NCI-H2107 treated with DMSO at 0.1 percent for 48 hours (cell line): Measurements from ENCODE around the gene ERC1.
A peak's percentile ranks its signal among the peaks of the same experiment; 100 is the strongest.

Experiments
- DNase-seq: peaks from one replicate; lab custom pipeline; 2025; ENCODE audit not compliant: unreplicated experiment; lab: John Stamatoyannopoulos, UW

Gene ERC1

GRCh38 chr12:1469070-1469469, 478.0 kb downstream of the ERC1 start:
- peak; percentile 40 for DNase-seq

GRCh38 chr12:1470051-1470450, 479.0 kb downstream of the ERC1 start:
- DNase-seq, result no peak

DNA sequence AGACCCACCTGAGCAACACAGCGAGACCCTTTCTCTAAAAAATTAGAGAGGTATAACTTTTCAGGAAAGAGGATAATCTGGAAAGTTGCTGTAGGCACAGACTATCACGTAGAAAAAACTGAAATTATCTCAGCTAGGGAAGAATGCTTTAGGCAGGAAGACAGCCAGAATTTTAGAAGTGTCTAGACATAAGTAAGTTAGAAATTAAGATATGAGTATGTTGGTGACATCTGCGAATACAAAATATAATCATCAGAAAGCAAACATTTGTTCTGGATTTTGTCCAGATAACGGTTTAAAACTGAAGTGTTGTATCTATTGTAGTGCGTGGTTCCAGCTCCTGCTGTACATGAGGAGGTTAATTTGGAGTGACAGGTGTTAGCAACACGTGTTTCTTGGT, 480.2 kb downstream of the ERC1 start:
- DNase-seq, result no peak

- DNase-seq, result no peak
These were observed 482.4 kb downstream of the ERC1 start for GRCh38 chr12:1473418-1473817.

- peak; percentile 25 for DNase-seq
These were observed 483.1 kb downstream of the ERC1 start for GRCh38 chr12:1474041-1474573.

GRCh38 chr12:1474574-1475153, 483.6 kb downstream of the ERC1 start:
- no peak for DNase-seq

- no peak for DNase-seq
These were observed 488.6 kb downstream of the ERC1 start for GRCh38 chr12:1479645-1480044.

GRCh38 chr12:1481326-1481725, 490.3 kb downstream of the ERC1 start:
- DNase-seq, result no peak

DNA sequence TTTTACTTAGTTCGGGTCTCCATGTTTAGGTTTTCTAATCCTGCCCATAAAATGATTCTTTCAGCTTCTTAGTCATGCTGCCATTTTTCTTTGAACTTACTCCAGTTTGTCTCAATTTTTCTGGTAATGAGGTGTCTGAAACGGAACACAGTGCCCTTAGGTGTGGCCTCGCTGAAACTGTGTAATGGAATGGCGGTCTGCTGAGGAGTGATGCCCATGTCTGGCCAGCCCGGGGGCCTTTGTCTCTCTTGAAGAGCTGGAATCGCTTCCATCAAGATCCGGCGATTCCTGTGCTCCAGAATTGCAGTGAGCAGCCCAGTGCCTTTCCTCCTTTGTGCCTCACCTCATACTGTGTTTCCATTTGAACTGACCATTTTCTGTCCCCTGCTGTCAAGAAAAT, 490.9 kb downstream of the ERC1 start:
- DNase-seq, result no peak

GRCh38 chr12:1488908-1489381, 497.9 kb downstream of the ERC1 start:
- DNase-seq, result no peak

GRCh38 chr12:1491983-1492697, 501.1 kb downstream of the ERC1 start:
- no peak for DNase-seq

DNA sequence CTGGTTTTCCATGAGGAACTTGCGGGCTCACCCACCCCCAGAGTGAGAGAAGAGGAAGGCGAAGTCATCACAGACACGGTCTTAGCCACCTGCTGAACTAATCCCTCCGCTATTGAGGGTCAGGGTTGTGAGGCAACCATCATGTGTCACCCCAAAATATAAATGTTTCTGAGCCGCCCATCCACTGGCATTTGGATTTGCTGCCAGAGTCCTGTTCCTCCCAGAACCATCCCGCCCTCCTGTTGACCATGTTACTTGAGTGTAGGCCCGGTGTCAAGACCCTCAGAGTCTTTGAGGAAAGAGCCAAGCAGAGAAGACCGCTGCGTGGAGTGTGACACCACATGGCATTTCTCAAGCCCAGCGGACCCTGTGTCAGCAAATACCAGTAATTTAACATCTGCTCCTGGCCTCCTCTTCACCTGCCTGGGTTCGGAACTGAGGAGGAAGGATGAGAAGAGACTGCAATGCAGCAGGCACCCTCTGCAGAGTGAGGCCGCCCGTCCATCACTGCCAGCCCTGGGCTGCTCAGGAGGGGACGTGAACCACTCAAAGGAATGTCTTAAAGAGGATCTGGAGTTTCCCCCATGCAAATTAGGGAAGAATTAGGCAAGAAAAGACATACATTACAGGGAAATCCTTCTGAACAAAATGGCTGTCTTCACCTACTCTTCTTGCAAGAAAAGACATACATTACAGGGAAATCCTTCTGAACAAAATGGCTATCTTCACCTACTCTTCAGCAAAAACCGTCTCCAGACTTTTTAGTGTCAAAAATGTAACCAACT, 502.9 kb downstream of the ERC1 start:
- DNase-seq, result no peak

DNA sequence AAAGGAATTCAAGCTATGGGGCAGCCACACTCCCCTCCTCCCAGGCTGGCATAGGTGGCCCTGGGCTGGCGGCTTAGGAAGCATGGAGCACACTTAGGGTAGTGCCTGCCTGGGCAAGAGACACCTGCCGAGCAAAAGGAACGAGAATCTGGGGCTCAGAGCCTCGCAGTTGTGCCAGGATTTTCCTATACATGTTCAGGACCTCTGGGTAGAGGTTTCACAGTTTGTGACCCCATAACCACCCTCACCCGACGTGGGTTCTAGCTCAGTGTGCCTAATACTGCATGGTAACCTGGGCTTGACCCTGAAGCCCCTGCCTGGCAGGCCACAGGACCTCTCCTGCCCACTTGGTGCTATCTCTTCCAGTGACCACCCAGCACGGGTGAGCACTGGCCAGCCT, 503.8 kb downstream of the ERC1 start:
- no peak for DNase-seq

DNA sequence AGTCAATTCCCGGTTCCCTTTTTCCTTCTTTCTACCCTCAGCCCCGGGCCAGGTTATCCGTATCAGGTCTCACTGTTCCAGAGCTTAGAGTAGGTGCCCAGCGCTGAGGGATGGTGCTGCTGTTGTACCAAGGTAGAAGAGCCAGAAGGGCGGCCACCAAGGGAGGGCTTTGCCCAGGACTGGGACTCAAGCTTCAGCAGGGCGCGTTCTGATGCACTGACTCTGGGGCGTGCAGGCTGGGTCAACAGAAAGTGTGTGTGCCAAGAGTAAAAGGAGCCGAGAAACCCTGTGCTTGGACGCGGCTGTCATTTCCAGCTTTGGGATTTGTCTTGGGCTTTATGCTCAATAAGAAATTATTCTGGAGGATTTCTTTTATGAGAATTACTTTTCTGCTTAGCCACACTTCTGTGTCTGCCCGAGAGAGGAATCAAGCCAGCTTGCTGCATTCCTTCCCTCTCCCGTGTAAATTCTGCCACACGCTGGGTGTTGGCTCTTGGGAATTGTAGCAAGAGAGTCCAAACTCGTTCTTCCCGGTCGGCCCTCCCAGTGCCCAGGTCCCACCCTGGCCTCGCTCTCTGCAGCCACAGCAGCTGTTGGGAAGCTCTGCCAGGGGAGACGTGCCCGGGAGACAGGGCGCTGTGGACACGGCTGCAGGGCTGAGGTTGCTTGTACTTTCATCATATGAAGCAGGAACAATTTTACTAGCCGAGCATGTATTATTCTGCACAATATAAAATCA, 505.3 kb downstream of the ERC1 start:
- peak; percentile 13 for DNase-seq

GRCh38 chr12:1497161-1497560, 506.1 kb downstream of the ERC1 start:
- DNase-seq, result no peak

DNA sequence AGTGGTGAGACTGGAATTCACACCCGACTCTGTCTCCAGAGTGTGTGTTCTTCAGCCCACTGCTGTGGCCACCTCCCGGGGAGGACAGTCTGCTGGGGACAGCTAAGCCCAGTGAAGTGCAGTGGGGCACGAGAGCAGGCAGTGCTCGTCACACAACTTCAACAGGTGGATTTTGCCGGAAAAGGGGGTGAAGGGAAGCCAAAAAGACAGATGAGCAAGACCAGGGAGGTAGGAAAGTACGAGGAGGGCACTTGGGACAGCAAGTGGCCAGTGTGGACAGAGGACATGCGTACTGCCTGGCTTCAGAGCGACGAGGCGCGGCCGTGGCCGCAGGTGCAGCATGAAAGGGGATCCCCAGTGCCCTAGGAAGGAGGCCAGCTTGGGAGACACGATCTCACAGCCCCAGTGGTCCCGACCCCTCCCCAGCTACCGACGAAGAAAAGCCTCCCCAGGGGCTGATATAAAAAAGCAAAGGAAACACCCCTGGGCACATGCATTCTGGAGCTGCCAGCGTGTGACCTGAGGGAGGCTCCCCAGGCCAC, 507.2 kb downstream of the ERC1 start:
- no peak for DNase-seq

DNA sequence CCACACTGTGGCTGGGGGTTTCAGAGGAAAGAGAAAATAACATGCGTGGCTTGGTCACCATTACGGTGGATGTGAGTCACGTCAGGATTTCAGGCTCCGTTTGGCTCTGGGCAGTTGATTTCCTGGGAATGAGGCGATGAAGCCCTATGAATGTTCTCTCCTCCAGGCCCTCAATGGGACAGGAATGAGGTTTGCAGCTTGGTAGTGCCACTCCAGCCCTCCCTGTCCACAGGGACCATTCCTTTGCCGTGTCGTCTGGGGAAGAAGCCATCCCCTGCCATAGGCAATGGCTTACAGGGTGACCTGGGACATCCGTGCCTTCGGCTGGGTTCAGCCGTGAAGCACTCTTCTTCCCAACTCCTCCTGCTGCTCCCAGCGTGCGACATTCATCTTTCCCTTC, 508.3 kb downstream of the ERC1 start:
- no peak for DNase-seq

DNA sequence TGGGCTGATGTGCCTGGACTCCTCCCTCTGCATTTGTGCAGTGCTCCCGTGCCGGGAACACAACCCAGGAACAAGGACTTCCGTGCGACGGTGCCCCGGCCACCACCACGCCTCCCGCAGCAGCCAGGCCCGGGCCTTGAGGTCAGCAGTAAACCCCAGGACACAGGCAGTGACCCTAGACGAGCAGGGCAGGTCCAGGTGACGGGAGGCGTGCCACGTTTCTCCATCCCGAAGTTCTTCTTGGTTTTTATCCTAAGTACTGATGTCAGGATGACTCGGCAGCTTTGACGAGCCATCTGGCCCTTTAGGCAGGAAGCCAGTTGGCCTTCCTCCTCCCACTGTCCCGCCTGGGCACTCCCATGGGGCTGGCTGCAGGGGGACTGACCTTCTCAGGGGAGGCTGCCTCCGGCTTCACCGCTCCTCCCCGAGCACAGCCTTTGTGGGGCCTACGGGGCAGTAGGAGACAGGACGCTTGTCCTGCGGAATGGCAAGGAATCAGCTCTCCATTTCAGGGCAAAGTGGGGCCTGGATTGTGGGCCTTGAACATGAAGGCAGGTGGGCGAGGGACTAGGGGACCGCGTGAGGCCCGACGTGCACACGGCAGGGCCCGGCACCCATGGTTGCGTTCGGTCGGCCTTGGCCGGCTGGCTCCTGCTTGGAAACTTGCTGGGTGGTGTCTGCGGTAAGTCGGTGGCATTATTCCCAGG, 509.2 kb downstream of the ERC1 start:
- no peak for DNase-seq

DNA sequence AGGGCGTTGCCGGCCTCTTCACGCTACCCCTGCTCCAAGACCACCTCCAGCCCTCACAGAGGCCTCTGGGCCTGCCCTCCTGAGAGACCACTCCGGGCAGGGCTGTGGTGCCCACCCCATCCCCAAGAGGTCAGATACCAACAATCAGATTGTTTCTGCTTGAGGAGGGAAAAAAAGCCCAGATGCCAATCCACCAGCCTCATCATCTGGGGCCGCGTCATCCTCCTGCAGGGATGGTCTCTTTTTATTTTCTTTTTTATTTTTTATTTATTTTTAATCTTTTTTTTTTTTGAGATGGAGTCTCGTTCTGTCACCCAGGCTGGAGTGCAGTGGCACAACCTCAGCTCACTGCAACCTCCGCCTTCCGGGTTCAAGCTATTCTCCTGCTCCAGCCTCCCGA, 510.0 kb downstream of the ERC1 start:
- DNase-seq, result no peak

DNA sequence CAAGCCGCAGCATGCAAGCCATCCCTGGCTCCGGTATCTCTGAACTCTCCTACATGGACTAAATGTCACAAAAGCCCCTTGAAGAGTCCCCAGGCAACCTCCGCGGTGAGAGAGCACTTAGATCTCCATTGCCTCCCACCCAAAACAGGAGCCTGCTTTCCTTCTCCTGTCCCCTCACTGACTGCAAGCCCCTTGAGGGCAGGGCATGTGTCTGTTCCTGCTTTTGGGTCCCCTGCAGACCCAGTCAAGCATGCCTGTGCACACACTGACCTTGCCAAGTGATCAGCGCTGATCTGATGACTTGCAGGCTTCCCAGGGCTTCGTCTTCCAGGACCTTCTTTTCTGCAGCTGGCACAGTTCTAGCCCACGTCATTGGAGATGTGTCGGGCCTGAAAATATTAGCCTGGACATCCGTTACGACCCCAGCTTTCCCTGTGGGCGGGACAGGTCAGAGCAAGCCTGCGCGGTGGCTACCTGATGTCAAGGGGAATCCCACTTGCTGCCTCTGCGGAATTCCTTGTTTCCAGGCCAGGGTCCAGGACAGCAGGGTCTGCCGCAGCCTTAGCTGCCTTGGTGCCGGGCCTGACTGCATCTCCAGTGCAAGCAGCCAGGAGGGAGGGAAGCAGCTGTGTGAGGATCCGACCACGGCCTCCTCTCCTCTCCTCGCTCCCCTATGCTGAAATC, 510.8 kb downstream of the ERC1 start:
- DNase-seq, result no peak
